Neural crest cell (in vitro differentiated cells): ENCODE measurements around the gene TIMP2. TPM values are rescaled to one million over a fixed set of nuclear protein-coding genes. Genes with fewer than 3 reads are reported as not detected.

Experiments used
- DNase-seq: peaks from one replicate; pipeline ENCODE4 v3.0.0; 2021; ENCODE audit warnings: low read depth, mixed read lengths, low spot score
- H3K27ac Mint-ChIP-seq: one replicate; pipeline ENCODE4 v1.8.0; 2021; ENCODE audit warnings: mild to moderate bottlenecking, mixed read lengths; ENCODE audit not compliant: unreplicated experiment
- H3K27me3 Mint-ChIP-seq: 2 replicates; pipeline ENCODE4 v1.8.0; 2021; ENCODE audit warnings: low read depth, mild to moderate bottlenecking, mixed read lengths
- H3K36me3 Mint-ChIP-seq: 2 replicates; pipeline ENCODE4 v1.8.0; 2021; ENCODE audit warnings: low read depth, mild to moderate bottlenecking, mixed read lengths
- H3K4me1 Mint-ChIP-seq: 2 replicates; pipeline ENCODE4 v1.8.0; 2021; ENCODE audit warnings: mixed read lengths
- H3K4me3 Mint-ChIP-seq: one replicate; pipeline ENCODE4 v1.8.0; 2021; ENCODE audit warnings: mild to moderate bottlenecking, mixed read lengths
- H3K9me3 Mint-ChIP-seq: 2 replicates; pipeline ENCODE4 v1.8.0; 2021; ENCODE audit warnings: mixed read lengths
- CTCF ChIP-seq: fragments of 200-600 bp; sonication (generic); conservative IDR thresholded peaks from 2 replicates; pipeline ENCODE4 v1.5.0; 2021; ENCODE audit warnings: antibody characterized with exemption, mild to moderate bottlenecking
- total RNA-seq: library from RNA; stranded (reverse); gene quantifications from 2 replicates; pipeline ENCODE4 v1.2.1, GENCODE V29; 2021

TIMP2 gene
- total RNA-seq, 1 donor from 2014 or later: 58.5 TPM

GRCh38 chr17:78933959-78934568, 8.9 kb upstream of the TIMP2 start:
- no peaks in the 10 kb centered on the region for H3K27me3 Mint-ChIP-seq

GRCh38 chr17:78933025-78933958, 8.1 kb upstream of the TIMP2 start:
- Mint-ChIP-seq H3K4me1 (peaks cover 14% of the 10 kb centered on the region), H3K4me3 (no peak overlapping the region), H3K36me3 (no peaks in the 10 kb centered on the region), H3K27me3 (no peaks in the 10 kb centered on the region), H3K27ac (no peak overlapping the region), H3K9me3 (no peaks in the 10 kb centered on the region)
- no peak for TF ChIP-seq CTCF
- DNase-seq: no peak

More at GRCh38 chr17:78933959-78934568, 8.9 kb upstream of the TIMP2 start:
- no peak for TF ChIP-seq CTCF
- Mint-ChIP-seq H3K36me3 (no peaks in the 10 kb centered on the region), H3K4me3 (no peak overlapping the region), H3K27ac (peak overlapping the region; percentile 90), H3K9me3 (no peaks in the 10 kb centered on the region), H3K4me1 (peaks cover 14% of the 10 kb centered on the region)
- DNase-seq: no peak

GRCh38 chr17:78929908-78930775, 5.0 kb upstream of the TIMP2 start:
- peak overlapping the region; percentile 19 for H3K27ac Mint-ChIP-seq
- peaks cover 20% of the 10 kb centered on the region for H3K4me1 Mint-ChIP-seq
- H3K4me3 Mint-ChIP-seq: no peak overlapping the region
- H3K27me3 Mint-ChIP-seq: no peaks in the 10 kb centered on the region
- H3K9me3 Mint-ChIP-seq: no peaks in the 10 kb centered on the region
- no peak for TF ChIP-seq CTCF
- DNase-seq: no peak
- no peaks in the 10 kb centered on the region for H3K36me3 Mint-ChIP-seq

- DNase-seq: no peak
- H3K36me3 Mint-ChIP-seq: no peaks in the 10 kb centered on the region
- no peaks in the 10 kb centered on the region for H3K27me3 Mint-ChIP-seq
- no peak for TF ChIP-seq CTCF
- H3K4me3 Mint-ChIP-seq: peak overlapping the region; percentile 85
- no peak overlapping the region for H3K27ac Mint-ChIP-seq
- no peaks in the 10 kb centered on the region for H3K9me3 Mint-ChIP-seq
- H3K4me1 Mint-ChIP-seq: peaks cover 36% of the 10 kb centered on the region
Measured at GRCh38 chr17:78925662-78926555, 722 bp upstream of the TIMP2 start.
